ENCODE measurements around the gene EMILIN1.
"Not testable (repeated sequence)": the region's sequence is repeated elsewhere in the genome, so short reads cannot be mapped to it uniquely, and the experiment has no call there.

Gene EMILIN1

DNA sequence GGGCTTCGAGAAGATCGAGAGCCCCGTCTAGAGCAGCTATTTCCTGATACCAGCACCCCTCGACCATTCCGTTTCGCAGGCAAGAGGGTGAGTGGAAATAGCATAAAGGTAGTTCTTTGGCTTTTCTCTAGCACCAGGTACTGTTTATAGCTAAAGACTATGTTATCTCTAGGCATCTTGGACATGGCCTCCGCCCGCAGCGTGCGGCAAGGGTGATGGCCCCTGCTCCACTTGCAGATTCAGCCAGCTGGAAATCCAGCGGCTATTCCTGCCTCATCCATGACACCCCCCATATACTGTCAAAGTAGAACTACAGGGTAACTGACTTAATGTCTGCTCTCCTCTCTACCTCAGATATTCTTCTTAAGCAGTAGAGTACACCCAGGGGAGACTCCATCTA lies 23.7 kb upstream of the EMILIN1 start:
- no peak for DNase-seq

DNA sequence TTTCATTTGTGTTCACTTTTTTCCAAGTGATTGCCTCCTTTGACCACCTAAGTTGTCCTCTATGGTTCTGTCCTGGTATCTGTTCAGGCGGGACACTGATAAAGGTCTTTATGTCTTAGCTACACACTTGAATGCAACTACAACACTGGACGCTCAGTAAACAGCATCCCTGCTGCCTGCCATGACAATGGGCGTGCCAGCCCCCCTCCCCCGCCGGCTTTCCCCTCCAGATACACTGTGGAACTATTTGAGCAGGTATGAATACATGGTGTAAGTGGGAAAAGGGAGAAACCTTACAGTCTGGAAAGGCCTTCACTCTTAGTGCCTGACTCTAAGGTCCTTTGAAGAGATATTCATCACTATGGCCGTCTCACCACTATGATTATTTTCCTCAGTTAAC lies 21.2 kb upstream of the EMILIN1 start:
- no peak for DNase-seq

DNA sequence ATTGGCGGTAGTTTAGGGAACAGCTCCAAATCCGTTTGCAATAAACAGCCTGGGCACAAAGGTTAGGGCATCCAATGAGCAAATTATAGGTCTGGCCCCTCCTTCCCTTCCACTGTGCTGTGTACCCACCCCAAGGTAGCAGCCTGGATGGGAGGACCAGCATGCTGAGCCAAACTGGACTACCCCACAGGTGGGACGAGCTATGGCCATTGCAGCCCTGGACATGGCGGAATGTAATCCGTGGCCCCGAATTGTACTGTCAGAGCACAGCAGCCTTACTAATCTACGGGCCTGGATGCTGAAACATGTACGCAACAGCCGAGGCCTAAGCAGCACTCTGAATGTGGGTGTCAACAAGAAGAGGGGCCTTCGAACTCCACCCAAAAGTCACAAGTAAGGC lies 20.2 kb upstream of the EMILIN1 start:
- DNase-seq: no peak

DNA sequence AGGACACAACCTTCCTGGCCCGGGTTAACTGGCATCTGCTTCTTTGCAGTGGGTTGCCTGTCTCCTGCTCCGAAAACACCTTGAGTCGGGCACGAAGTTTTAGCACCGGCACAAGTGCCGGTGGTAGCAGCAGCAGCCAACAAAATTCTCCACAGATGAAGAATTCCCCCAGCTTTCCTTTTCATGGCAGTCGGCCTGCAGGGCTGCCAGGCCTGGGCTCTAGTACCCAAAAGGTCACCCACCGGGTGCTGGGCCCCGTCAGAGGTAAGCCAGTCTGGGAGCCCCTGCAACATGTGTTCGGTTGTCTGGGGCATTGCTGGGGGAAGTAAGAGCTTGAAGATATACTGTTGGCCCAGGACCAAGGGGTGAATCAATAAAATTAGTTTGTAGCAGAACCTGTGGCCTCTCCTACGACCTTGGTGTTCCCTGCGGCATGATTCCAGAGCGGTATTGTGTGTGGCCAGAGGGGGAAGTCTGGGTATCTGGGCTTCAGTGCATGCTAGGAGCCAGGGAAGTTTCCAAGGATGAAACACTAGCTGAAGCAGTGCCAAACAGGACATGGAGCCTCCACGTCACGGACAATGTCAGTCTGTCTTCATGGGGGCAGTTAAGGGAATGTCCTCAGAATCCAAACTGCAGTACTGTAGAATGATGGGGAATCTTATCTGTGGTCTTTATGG lies 19.1 kb upstream of the EMILIN1 start:
- DNase-seq: no peak

DNA sequence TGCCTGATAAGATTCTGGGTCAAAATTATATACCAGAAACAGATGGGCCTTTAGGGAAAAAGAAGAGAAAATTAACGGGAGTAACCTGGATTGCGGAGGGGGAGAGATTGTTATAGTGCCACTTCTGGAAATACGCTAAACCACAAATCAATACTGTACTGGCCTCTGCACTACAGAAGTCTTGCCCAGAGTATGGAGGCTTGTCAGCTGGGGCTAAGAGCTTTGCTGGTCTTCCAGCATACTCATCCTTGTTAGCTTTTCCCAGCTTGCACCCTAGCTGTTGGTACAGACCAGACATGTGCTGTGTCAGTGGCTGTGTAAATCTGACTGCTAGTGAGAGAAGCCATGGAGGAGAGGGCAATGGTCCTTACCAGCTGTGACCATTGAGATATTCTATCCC lies 18.1 kb upstream of the EMILIN1 start:
- no peak for DNase-seq

DNA sequence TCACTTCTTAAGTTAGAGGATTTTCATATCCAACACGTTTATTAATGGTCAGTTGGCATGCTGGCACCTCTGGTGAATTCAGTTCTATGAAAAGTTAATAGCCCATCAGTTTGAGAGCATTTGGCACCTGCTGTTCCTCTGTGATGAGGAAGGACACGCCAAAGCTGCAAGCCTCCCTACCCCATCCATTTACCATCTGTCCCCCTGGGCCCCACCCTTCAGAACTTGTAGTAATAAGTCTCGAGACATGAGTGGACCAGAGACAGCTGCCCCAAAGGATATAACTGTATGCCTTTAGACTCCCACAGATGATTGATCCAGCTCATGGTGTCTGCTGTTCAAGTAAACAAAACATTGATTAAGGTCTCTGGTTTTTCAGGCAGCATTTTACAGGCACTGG lies 13.3 kb upstream of the EMILIN1 start:
- DNase-seq: no peak

DNA sequence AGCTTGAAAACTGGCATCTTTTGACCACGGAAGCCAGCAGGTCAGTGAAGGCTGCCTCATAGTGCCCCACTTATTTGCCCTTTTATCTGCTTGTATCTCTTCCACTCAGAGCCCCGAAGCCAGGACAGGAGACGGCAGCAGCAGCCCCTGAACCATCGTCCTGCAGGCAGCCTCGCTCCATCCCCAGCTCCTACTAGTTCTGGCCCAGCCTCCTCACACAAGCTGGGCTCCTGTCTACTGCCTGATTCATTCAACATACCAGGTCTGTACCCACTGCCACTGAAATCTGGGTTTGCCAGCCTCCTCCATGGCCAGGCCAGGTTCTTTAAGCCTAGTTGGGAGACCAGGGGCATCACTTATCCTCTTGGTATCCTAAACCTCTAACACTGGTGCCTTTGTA lies 11.0 kb upstream of the EMILIN1 start:
- DNase-seq: no peak

DNA sequence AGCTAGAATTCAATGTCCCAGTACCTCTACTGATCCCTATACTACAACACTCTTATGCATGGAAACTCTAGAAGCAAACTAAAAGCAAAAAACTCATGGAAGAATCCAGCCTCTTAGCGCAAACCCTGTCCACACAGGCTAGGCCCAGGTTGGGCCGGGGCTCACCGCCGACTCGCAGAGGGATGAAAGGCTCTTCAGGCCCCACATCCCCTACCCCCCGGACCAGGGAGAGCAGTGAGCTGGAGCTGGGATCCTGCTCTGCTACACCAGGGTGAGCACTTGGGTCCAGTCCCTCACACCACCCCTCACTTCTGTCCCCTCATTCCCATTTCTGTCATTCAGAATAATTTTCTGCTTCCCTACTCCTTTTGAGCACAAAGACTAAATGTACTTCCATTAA lies 9.0 kb upstream of the EMILIN1 start:
- DNase-seq: no peak

DNA sequence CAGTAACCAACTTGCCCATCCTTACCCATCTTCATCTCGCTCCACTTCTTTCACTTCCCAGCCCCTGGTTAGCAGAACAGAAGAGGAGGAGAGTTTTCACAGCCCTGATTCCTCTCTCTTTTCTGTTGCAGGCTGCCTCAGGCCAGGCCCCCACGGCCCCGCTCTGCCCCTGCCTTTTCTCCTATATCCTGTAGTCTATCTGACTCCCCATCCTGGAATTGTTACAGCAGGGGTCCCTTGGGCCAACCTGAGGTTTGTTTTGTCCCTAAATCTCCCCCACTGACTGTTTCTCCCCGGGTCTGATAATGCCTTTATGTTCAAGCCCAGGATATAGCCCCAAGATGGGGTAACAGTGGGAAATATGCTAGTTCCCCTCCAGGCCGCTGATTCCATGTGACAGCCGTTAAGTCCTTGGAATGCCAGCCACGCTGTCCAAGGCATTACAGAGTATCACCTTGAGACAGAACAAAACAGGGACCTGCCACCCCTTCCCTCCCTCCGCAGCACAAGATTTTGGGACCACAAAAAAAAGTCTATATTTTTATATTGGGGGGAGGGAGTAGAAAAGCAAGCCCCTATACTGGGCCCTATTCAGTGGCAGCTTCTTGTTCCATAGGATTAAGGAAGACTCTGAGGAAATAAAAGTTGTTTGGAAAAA lies 8.3 kb upstream of the EMILIN1 start:
- no peak for DNase-seq

DNA sequence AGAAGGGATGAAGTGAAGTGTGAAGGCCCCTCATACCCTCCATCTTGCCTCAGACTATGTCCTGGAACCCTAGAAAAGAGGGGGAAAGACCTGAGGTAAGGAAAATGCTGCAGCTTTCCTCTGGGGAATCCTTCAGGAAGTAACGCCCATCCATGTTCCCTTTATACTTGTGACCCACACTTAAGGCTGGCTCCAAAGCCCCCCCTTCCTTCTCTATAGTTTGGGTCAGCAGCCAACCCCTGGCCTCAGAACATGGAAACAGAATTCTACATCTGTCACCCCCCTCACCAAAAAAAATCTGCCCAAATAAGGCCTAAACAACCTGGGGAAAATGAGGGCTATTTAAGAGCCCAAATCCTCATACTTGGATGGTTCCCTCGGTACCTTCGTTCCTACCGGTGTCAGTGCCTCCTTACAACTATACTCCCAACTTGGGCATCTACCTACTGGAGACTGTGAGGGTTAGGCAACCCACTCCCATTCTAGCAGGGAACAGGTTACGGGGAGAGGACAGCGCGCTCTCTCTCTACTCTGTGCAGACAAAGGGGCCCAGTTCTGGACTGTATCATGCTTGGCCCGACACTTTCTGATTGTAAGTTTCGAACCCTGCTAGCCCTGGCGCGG lies 7.7 kb upstream of the EMILIN1 start:
- DNase-seq: no peak

DNA sequence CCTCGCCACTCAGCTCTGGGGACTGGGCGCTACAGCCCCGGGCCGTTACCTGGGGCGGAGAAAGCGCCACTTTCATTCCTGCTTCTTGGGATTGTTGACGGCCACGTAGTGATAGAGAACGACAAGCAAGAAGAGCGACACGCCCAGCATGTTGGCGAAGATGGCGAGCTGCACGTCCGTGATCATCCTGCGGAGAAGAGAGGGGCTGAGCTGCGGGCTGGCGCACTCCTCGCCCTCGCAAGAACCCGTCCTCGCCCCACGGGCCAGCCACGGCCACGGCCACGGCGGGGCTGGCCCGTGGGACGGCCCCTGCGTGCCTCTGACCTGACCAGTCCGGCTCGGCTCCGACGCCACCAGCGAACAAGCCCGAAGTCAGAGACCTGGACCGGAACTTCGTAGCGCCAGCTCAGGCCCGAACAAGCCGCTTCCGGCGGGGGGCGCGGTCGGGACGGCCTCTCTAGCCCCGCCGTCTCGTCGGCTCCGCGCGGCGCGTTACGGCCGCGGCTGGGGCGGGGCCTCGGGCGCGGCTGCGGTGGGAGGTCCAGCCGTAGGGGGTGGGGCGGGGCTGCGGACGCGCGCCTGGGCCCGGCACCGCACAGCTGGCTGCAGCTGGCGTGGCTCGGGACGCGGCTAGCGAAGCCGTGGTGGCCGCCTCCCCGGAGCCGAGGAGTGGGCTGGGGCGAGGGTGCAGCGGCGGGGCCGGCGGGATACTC lies 7.0 kb upstream of the EMILIN1 start, which contains the start of gene OST4:
Gene OST4, minus strand, starts transcription at position 378 of the 713 bp plus-strand sequence.
- DNase-seq: peak; percentile 90

DNA sequence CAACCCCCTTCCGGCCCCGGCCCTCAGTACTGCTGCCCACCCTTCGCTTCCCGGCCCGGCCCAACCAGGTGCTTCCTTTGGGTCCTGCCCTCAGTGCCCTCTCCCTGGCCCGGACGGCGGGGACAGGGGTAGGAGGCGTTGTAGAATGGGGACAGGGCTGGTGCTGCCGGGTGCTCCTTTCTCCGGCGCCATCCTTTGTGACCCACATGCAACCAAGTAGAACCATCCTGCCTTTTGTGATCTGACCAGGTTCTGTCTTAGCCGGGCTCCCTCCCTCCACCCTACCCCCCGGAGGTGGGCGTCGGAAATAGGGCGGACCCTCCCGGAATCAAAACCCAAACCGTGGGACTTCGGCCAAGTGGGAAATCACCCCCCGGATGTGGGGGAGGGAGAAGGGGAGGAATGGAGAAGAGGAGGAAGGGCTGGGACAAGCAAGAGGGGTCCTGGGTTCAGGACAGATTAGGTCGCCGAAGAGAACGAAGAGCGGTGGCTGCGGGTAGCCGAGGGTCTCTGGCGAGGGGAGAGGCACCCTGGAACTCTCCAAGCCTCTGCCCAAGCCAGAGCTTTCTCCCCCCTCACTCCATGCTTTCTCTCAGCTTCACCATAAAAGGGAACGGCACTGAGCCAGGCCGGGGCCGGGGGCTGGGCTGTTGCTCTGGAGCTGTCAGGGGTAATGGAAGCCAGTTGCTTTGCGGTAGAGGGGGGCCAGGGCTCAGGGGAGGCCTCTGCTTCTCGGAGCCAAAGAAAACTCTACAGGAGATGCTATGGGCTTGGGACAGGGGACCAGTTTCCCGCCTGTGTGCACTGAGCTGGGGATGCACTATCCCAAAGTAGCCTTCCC lies 6.2 kb upstream of the EMILIN1 start:
- peak; percentile 36 for DNase-seq

DNA sequence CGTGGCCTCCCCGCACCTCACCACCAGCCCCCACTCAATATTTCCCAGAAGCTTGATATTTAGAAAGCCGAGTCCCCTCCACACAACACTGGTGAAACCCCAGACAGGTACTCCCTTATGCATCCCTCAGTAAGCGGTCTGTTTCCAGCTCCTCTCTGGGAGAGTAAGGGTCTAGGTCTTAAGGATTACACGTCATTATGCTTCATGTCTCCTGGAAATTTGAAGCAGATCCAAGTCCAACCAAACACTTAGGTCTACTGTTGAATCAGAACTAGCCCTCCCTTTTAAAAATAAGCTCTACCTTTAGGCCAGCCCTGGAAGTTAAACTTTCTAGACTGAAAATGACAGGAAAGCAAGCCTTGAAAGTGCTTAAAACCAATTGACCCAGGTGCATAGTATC lies 5.5 kb upstream of the EMILIN1 start:
- DNase-seq: no peak

DNA sequence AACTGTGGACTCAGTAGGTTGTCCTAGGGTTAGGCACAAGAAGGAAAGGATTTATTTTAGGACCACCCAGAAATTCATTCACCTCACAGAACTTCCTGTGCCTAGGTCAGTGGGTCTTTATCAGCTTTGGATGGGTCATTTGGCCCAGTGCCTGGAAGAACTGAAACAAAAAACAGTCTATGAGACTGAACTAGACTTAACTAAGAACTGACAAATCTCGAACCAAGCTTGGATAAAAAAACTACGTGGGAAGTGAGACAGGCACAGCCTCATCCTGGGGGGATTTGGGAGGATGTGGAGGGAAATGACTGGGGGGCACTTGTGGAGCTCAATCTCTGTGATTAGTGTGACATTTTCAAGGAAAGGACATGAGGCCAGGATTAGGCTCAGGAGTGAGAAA lies 4.6 kb upstream of the EMILIN1 start:
- DNase-seq: no peak

DNA sequence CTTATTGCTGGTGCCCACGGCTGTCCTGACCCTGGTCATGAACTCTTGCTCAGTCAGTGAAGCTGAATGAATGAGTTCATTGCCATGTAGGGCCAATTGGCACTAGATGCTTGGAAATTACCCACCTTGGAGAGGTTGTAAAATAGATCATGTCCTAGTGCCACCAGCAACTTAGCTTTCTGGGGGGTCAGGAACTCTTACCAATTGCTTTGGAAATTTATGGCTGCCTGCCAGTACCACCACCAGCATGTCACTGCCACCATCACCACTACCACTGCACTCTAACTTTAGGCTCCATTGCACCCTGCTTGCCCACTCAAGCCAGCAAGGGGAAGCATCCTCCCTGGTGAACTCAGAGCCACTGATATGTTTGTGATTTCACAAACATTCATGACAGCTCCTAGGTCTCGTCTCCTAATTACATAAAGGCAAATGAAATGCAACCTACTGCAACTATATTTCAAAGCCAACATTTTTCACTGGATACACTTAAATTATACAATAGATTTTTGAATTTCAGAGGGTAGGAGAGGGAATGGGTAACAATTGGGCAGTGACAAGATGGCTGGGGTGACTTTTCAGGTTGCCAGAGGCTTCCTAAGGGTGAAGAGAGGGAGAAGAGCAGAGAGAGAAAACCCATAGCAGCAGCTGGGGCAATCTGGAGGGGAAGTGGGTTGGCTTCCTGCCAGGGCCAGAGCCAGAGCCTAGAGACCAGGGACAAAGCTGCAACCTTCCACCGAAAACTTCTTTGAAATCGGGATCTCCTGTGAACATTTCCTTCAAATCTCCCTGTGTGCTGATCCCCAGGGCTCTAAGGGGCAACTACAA lies 3.5 kb upstream of the EMILIN1 start:
- peak; percentile 28 for DNase-seq

DNA sequence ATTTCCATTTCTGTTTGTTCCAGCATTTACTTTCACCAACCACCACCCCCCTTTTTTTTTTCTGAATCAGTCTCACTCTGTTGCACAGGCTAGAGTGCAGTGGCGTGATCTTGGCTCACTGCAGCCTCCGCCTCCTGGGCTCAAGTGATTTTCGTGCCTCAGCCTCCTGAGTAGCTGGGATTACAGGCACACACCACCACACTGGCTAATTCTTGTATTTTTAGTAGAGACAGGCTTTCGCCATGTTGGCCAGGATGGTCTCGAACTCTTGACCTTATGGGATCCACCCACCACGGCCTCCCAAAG lies 2.9 kb upstream of the EMILIN1 start:
- DNase-seq: not testable (repeated sequence)

DNA sequence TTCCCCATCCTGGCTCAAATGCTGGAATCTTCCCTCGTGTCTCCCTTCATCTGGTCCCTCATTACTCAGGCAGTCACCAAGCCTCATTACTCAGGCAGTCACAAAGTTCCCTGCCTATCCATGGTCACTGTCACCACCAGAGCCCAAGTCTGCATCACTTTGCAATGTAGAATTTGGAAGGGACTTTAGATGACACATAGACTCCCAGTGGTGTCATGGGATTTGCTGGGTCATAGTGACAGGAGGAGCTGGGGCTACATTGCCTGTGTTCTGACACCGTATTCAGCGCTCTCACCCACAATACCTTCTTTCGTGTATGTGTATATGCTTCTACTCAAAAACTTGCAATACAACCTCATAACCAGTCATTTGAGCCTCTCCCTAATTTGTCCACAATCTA lies 2.1 kb upstream of the EMILIN1 start:
- no peak for DNase-seq

DNA sequence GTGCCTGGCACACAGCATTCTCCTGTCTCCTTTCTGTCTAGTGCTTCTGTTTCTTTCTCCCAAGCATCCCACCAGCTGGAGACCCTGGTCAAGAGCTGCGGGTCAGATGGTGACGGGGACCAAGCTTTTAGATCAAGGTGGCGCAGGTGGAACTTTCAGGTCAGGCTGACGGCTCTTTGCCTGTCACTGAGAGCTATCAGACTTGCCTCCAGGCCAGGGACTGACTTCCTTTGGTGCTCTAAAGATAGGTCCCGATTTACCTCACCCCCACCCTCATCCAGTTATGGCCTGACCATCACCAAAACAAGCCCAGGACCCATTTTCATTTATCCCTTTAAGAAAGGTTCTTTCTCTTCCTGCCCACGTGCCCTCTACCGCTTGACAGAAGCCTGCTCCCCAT lies 1.2 kb upstream of the EMILIN1 start:
- DNase-seq: no peak

DNA sequence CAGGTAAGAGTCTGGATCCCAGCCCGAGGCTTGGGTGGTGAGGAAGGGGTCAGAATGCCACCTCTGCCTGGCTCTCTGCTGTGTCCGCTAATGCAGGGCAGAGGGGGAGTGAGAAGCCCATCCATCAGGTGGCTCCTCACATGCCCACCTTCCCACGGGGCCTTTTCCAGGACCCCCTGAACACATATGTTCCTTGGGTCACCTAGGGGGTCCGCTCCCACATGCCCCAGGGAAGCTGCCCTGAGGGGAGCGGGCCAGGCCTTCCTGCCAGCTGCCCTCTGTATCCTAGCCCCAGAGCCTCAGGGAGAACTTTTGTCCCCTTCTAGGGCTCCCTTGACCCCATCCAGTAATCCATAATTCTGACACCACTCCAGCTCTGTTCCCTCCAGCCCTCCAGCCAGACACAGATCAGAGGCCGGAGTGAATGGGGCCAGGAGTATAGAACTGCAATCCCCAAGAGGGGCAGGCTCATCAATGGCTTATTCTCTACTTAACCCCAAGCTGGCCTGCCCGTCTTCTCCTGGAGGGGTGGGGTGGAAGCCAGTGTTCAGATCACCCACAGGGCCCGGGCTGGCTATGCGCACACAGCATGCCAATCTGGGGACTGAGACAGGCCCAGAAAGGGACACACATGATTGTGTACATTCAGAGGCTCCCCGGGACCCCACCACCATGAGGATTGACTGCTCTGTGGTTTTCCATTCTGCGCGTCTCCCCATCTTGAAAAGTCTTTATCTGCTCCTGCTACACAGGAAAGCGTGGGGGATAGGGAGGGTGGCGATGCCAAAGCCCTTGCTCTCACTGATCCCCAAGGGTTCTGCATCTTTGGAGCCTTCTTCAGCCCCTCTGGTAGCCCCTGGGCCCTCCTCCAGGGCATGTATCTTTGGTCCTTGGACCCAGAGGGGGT lies 1.1 kb downstream of the EMILIN1 start:
- no peak for DNase-seq

DNA sequence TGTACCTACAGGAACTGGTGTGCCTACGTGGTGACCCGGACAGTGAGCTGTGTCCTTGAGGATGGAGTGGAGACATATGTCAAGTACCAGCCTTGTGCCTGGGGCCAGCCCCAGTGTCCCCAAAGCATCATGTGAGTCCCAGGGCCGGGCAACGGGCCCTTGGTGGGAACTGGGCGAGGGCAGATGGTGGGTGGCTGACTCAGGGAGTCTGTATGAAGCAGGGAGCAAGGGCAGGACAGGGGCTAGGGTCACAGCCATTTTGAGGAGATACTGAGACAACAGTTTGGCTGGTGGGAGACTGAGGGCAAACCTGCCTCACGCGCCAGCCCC lies 1.7 kb downstream of the EMILIN1 start:
- no peak for DNase-seq

DNA sequence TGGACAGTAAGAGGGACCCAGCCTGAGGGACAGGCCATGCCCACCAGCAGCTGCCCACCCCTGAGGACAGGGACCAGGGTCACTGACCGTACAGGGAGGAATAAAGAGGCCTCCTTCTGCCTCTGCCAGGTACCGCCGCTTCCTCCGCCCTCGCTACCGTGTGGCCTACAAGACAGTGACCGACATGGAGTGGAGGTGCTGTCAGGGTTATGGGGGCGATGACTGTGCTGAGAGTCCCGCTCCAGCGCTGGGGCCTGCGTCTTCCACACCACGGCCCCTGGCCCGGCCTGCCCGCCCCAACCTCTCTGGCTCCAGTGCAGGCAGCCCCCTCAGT lies 2.2 kb downstream of the EMILIN1 start:
- DNase-seq: no peak
